Activated CD4-positive, CD25-positive, alpha-beta regulatory T cell treated with anti-CD3 and anti-CD28 coated beads, Interleukin-2, amount 50 U/mL, for 16 hours (primary cell): Measurements from ENCODE around the gene LAD1.

Source experiments
- DNase-seq: peaks from one replicate; pipeline ENCODE4 v3.0.0-alpha.2; 2020; ENCODE audit warnings: low read depth, low spot score

LAD1 gene

GRCh38 chr1:201399018-201399351 is at the start of gene LAD1:
Gene LAD1, minus strand, starts transcription at chr1:201399324. Its CDS starts 18 bp downstream, at chr1:201399306.
- DNase-seq, result no peak

GRCh38 chr1:201447903-201448871 is 49.1 kb upstream of the LAD1 start:
- DNase-seq, result peak; percentile 15

DNA sequence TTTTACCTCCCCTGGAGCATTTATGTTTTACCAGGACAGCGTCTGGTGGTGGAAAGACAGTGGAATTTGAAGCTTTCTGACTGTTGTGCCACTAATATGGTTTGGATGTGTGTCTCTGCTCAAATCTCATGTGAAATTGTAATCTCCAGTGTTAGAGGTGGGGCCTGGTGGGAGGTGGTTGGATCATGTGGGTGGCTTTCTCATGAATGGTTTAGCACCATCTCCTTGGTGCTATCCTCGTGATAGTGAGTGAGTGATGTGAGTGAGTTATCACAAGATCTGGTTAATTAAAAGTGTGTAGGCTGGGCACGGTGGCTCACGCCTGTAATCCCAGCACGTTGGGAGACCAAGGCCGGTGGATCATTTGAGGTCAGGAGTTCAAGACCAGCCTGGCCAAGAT is 46.2 kb upstream of the LAD1 start:
- no peak for DNase-seq

- no peak for DNase-seq
Observed at GRCh38 chr1:201444792-201445191, 45.7 kb upstream of the LAD1 start.

- DNase-seq, result no peak
Observed at GRCh38 chr1:201443747-201444146, 44.6 kb upstream of the LAD1 start.

DNA sequence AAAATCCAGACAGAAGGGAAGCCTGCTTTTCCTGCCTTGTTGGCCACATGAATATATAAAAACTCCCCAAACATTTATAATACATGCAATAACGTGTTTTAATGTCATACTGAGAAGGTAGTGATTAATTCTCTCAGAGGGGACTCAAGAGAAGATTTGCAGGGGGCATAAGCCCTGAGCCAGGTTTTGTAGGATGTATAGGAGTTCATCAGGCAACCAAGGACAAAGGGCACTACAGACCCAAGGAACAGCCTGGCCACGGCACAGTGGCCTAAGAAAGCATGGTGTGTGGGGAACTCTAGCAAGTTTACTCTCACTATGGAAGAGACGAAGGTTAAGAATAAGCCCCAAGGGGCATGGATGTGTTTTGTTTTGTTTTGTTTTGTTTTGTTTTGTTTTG is 37.8 kb upstream of the LAD1 start:
- no peak for DNase-seq

GRCh38 chr1:201436393-201436792 is 37.3 kb upstream of the LAD1 start:
- DNase-seq, result no peak

GRCh38 chr1:201434266-201434665 is 35.1 kb upstream of the LAD1 start:
- DNase-seq, result no peak

DNA sequence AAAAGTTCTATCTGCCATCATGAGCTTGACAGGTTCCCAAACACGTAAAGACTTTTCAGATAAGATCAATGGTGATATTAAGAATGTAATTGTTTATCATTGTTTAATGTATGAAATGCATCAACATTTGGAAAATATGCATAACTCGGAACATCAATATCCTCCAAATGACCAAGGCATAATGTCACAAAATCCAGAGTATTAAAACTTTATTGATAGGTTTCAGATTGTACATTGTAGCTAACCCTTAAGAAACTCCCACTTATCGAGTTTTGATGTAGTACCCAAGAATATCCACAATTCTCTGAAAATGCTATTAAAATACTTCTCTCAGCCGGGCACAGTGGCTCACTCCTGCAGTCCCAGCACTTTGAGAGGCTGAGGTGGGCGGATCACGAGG is 34.5 kb upstream of the LAD1 start:
- DNase-seq, result no peak

GRCh38 chr1:201430776-201431175 is 31.7 kb upstream of the LAD1 start:
- DNase-seq, result no peak

- DNase-seq, result no peak
Observed at GRCh38 chr1:201429736-201430501, 30.8 kb upstream of the LAD1 start.

DNA sequence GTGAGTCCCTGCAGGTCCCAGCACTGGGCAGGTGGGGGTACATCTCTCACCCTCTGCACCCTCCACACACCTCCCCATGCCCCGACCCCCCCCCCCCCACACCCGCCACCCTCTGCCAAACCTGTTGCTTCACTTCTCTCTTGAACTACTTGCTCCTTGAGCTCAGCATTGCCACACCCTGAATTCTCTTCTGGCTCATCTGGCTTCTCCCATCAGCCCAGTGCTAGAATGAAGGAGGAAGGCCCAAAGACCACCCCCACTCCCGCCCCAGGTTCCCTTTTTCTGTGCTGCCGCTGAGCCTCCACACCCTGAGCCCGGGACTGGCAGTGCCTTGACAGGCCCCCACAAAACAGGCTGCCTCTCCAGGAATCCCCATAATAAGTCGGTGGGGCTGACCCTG is 28.8 kb upstream of the LAD1 start:
- DNase-seq, result no peak

DNA sequence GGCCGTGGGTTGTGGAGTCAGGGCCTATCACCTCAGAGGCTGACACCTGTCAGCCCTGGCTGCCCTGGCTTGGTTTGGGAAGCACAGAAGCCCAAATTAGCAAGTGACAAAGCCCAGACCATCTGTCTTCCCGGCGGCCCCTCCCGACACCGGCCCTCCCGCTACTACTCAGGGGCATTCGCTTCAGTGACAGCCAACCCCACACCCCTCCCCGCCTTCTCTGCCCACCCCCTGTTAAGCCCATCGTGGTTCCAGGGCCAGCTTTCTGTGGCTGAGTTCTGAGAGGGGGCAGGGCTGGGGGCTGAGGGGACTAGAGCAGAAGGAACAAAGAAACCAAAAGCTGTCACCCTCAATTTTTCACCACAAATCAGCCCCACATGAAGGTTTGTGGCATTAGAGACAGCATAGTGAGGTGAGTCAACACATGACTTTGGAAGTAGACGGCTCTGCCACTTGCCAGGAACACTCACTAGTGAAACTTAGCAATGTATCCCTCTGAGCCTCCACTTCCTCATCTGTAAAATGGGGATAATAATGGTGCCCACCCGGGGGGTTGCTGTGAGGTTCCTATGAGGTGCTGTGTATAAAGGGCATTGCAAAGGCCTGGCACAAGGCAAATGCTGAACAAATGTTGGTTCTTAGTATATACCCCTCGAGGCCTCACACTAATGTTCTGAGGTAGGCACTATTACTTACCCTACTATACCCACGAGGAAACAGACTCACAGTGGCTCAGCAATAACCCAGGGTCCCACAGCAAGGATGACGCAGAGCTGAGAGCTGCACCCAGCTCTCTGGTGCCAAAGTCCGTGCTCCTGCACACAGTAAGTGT is 27.6 kb upstream of the LAD1 start:
- DNase-seq, result no peak

DNA sequence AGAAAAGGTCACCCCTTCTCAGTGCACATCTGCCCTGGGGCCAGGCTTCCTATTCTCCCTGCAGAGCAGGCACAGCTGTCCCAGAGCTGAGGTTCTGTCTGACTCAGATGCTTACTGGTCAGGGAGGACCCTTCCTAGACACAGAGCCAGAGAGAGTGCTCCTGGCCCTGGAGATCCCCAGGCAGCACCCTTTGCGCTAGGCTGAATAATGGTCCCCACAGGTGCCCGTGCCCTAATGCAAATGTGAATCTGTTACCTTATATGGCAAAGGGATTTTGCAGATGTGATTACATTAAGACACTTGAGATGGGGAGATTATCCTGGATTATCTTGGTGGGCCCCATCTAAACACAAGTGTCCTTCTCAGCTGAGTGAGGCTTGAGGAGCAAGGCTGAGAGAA is 25.0 kb upstream of the LAD1 start:
- DNase-seq, result no peak

DNA sequence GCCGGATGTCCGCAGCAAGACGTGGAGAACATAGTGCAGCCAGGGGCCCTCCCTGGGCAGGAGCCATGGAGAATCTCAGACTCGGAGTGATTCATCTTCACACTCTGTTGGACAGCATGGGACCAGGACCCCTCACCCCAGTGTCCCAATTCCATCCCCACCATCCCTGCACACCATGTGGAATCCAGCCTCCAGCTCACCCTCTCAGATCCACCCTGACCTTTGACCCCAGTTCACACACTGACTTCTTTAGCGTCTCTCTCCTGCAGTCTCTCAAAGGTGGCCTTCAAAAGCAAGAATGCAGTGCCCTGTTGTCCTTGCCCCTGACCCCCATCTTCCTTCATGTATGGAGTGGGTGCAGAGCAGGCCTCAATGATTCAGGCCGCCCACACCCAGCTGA is 24.5 kb upstream of the LAD1 start:
- DNase-seq, result no peak

DNA sequence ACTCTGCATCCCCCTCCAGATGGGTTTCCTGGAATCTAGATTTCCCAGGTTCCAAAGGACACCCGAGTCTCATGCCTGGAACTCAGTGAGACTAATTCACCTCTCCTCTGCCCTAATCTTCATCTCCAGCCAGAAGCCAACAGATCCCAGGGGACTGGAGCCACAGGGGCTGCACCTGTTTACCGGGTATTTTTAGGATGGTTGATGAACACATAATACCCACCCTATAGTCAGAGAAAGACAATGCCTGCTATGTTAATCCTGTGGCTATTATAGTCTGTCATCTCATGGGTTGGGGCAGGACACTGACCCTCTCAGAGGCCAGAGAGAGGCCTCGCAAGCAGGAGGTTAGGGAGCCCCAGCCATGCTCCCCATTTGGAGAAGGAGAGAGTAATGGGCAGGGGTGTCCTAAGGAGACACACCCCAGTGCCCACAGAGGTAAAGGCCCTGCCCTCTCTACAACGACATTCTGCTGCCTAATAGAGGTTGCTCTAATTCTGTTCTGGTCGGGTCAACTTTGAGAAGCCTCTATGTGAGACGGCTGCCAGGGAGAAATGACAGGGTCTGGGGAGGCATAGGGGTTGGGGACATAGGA is 23.4 kb upstream of the LAD1 start:
- no peak for DNase-seq

DNA sequence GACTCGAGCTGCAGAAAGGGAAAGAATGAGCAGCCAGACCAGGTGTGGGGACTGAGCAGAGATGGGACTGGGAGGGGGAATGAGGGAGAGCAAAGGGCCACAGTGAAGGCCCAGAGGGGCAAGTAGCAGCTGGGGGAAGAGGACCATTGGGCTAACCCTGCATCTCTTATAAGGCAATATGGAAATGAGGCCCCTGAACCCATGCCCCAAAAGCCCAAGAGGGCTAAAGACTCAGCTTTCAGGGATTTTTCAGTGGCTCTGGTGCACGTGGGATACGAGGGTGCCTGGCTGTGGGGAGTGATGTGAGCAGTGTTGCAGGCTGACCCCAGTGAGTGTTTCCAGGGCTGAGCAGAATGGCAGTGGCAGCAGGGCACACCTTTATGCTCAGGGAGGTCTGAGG is 22.9 kb upstream of the LAD1 start:
- no peak for DNase-seq

- no peak for DNase-seq
Observed at GRCh38 chr1:201421041-201421440, 21.9 kb upstream of the LAD1 start.

GRCh38 chr1:201420608-201421002 is 21.5 kb upstream of the LAD1 start:
- DNase-seq, result no peak

DNA sequence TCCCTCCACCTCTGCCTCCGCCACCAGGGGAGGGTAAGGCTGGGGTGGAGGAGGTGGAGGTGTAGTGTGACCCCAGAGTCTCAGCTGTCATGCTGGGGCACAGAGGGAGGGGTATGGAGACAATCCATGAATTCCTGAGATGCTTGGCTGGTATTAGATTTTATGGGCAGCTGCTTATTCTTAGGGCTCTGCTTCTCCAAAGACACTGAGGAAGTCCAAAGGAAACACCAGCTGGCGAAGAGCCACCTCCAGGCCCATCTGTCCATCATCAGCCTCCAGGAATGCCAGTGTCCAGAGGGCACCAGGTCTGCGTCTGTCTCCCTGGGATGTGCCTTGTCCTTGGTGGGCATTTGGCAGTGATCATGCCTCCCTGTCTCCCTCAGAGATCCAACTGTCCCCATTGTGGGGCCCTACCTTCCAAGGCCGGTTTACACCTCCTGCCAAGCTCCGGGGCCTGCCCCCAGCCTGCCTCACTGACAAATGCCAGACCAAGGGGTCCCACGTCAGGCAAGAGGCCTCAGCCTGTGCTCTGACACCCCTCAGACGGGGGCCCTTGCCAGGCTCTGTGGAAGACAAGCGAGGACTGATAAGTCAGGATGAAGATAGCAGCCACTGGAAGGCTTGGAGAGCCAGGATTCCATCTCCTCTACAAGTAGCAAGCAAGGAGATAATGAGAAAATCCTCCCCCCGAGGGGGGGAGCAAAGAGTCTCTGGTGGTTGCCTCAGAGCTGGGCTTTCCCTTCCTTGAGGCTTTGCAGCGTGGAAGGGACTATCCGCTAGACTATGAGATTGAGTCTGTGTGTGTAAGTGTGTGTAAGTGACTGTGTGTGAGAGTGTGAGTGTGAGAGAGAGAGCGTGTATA is 20.9 kb upstream of the LAD1 start:
- DNase-seq, result no peak

DNA sequence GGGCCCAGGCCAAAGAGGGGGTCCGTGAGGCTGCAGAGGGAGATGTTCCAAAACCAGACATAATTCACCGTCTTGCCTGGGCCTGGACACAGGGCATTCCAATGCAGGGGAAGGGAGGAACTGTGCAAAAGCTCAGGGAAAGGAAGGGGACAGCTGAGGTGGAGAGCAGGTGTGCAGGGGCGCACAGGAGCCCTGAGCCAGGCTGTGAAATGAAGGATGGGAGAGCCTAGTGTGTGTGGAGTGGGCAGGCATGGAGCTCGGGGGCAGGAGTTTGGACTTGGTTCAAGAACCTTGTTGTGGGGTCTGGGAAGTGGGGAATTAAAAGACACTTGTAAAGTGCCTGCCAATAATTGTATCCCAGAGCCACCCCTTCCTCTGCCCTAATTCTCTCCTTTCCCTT is 20.1 kb upstream of the LAD1 start:
- no peak for DNase-seq
